ENCODE results near the gene RCN2.

RCN2 gene

GRCh38 chr15:76928201-76928600 is 3.3 kb upstream of the RCN2 start:
- no peak for TF ChIP-seq FOXP2 (optimal IDR thresholded peaks at IDR 0.05; ENCODE audit: control extremely low read depth, extremely low read length, insufficient read depth)
- TF ChIP-seq EZH2 (IDR thresholded peaks at IDR 0.05), result no peak
- TF ChIP-seq POLR2AphosphoS5 (IDR thresholded peaks at IDR 0.05; ENCODE audit: borderline replicate concordance, low read depth, low read length), result no peak

DNA sequence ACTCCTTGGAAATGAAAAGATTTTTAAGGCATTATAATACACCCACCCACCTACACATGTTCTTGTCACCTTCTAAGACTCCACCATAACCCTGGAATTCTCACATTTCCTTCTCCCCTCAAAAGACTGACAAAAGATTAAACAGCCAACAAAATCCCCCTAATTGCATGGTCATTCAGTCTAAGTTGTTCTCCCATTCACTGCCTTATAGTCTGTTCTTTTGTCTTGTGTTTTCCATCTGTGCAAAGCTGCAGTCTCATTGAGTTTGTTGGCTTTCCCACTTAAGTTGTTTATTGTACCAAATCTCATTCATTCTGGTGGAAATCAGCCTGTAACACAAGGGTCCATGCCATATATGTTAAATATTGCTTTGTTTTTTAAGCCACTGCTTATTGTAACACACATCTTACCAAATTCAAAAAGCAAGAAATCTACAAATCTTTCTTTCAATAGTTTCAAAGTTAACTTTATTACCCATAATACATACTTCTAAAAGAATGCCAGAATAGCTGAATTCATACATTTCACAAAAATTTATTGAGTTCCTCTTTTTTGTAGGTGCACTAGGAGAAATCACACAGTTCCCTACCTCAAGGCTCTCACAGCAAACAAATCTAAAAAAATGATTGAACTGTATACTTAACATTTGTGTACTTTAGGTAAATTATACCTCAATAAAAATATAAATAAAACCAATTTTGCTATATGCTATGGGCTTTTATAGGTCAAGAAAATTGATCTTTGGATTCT is 2.4 kb upstream of the RCN2 start:
- Histone ChIP-seq H3K27ac (no peak overlapping the region), H3K4me3 (no peak overlapping the region), H3K9ac (ENCODE audit: insufficient read length) (no peak overlapping the region), H3K9me3 (ENCODE audit: low read depth, low read length) (no peaks in the 10 kb centered on the region), H3K36me3 (ENCODE audit: insufficient read depth, low read length) (peaks cover 13% of the 10 kb centered on the region)
- DNase-seq (ENCODE audit: low read depth, low spot score), result no peak
- TF ChIP-seq EZH2 (IDR thresholded peaks at IDR 0.05) (no peak), POLR2AphosphoS5 (IDR thresholded peaks at IDR 0.05; ENCODE audit: borderline replicate concordance, low read depth, low read length) (no peak), FOXP2 (optimal IDR thresholded peaks at IDR 0.05; ENCODE audit: control extremely low read depth, extremely low read length, insufficient read depth) (no peak)

More at GRCh38 chr15:76928201-76928600, 3.3 kb upstream of the RCN2 start:
- no peak overlapping the region for H3K27ac ChIP-seq
- peaks cover 3% of the 10 kb centered on the region for H3K36me3 ChIP-seq (ENCODE audit: insufficient read depth, low read length)
- DNase-seq (ENCODE audit: low read depth, low spot score), result no peak
- no peaks in the 10 kb centered on the region for H3K9me3 ChIP-seq (ENCODE audit: low read depth, low read length)
- H3K4me3 ChIP-seq, result no peak overlapping the region
- no peak overlapping the region for H3K9ac ChIP-seq (ENCODE audit: insufficient read length)

DNA sequence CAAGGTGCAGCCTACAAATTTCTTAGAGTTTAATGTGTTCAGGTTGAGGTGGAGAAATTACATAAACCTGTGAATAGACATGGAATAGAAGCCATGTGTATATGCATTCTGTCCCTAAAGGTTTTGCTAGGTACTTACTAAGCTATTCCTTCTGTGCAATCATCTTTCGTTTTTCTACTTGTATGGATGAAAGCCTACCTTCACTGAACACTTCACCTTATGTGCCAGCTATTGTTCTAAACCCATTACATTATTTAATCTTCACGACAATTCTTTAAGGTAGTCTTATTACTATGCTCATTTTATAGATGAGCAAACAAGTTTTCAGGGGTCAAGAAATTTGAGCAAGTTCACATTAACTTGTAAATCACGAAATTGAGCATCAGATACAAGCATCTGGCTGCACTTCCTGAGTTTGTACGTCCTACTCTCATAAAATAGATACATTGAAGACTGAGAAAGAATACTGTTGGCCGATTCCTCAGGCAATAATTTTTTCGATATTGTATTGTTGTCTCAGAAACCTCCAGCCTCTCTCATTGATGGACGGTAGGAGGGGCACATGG is 635 bp upstream of the RCN2 start:
- no peak for DNase-seq (ENCODE audit: low read depth, low spot score)
- TF ChIP-seq FOXP2 (optimal IDR thresholded peaks at IDR 0.05; ENCODE audit: control extremely low read depth, extremely low read length, insufficient read depth) (no peak), EZH2 (IDR thresholded peaks at IDR 0.05) (no peak), POLR2AphosphoS5 (IDR thresholded peaks at IDR 0.05; ENCODE audit: borderline replicate concordance, low read depth, low read length) (no peak)
- Histone ChIP-seq H3K36me3 (ENCODE audit: insufficient read depth, low read length) (peaks cover 26% of the 10 kb centered on the region), H3K27ac (no peak overlapping the region), H3K4me3 (peak overlapping the region; percentile 89), H3K9ac (ENCODE audit: insufficient read length) (peak overlapping the region; percentile 62), H3K9me3 (ENCODE audit: low read depth, low read length) (no peaks in the 10 kb centered on the region)

- no peaks in the 10 kb centered on the region for H3K9me3 ChIP-seq (ENCODE audit: low read depth, low read length)
- no peak for DNase-seq (ENCODE audit: low read depth, low spot score)
- H3K9ac ChIP-seq (ENCODE audit: insufficient read length), result peak overlapping the region; percentile 84
- H3K36me3 ChIP-seq (ENCODE audit: insufficient read depth, low read length), result peaks cover 37% of the 10 kb centered on the region
- no peak overlapping the region for H3K27ac ChIP-seq
- no peak for TF ChIP-seq POLR2AphosphoS5 (IDR thresholded peaks at IDR 0.05; ENCODE audit: borderline replicate concordance, low read depth, low read length)
- TF ChIP-seq EZH2 (IDR thresholded peaks at IDR 0.05), result no peak
- TF ChIP-seq FOXP2 (optimal IDR thresholded peaks at IDR 0.05; ENCODE audit: control extremely low read depth, extremely low read length, insufficient read depth), result no peak
- H3K4me3 ChIP-seq, result peak overlapping the region; percentile 89
These were observed 802 bp downstream of the RCN2 start for GRCh38 chr15:76932135-76932966.

DNA sequence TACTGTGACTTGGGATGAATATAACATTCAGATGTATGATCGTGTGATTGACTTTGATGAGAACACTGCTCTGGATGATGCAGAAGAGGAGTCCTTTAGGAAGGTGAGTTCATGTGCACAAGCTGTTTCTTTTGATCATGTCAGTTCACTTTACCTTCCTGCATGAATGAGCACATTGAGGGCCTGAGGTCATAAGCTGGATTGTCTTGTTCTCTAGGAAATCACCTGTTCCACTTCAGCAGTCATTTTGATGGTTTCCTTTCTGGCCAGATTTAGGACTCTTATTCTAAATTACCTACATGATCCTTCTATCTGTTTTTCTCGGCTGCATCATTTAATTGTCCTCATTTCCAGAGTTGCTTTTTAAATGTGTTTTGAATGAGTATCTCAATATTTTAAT is 4.1 kb downstream of the RCN2 start:
- Histone ChIP-seq H3K9me3 (ENCODE audit: low read depth, low read length) (no peaks in the 10 kb centered on the region), H3K4me3 (no peak overlapping the region), H3K27ac (no peak overlapping the region), H3K36me3 (ENCODE audit: insufficient read depth, low read length) (peaks cover 46% of the 10 kb centered on the region), H3K9ac (ENCODE audit: insufficient read length) (no peak overlapping the region)
- no peak for DNase-seq (ENCODE audit: low read depth, low spot score)
- TF ChIP-seq FOXP2 (optimal IDR thresholded peaks at IDR 0.05; ENCODE audit: control extremely low read depth, extremely low read length, insufficient read depth) (no peak), POLR2AphosphoS5 (IDR thresholded peaks at IDR 0.05; ENCODE audit: borderline replicate concordance, low read depth, low read length) (no peak)

DNA sequence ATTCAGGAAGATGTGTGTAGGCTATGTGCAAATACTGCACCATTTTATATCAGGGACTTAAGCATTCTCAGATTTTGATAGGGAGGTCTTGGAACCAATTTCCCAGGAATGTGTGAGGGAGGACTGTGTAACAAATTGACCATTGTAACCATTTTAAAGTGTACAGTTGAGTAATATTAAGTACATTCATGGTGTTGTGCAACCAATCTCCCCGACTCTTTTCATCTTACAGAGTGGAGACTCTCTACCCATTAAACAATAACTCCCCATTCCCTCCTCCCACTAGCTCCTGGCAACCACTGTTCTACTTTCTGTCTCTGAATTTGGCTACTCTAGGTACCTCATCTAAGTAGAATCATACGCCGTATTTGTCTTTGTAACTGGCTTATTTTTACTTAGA is 5.1 kb downstream of the RCN2 start:
- Histone ChIP-seq H3K27ac (no peak overlapping the region), H3K36me3 (ENCODE audit: insufficient read depth, low read length) (peaks cover 46% of the 10 kb centered on the region), H3K9ac (ENCODE audit: insufficient read length) (no peak overlapping the region), H3K4me3 (no peak overlapping the region), H3K9me3 (ENCODE audit: low read depth, low read length) (no peaks in the 10 kb centered on the region)
- DNase-seq (ENCODE audit: low read depth, low spot score), result no peak
- TF ChIP-seq EZH2 (IDR thresholded peaks at IDR 0.05), result no peak
- no peak for TF ChIP-seq FOXP2 (optimal IDR thresholded peaks at IDR 0.05; ENCODE audit: control extremely low read depth, extremely low read length, insufficient read depth)
- TF ChIP-seq POLR2AphosphoS5 (IDR thresholded peaks at IDR 0.05; ENCODE audit: borderline replicate concordance, low read depth, low read length), result no peak

GRCh38 chr15:76938752-76939151 is 7.2 kb downstream of the RCN2 start:
- no peak for DNase-seq (ENCODE audit: low read depth, low spot score)
- H3K27ac ChIP-seq, result no peak overlapping the region
- TF ChIP-seq POLR2AphosphoS5 (IDR thresholded peaks at IDR 0.05; ENCODE audit: borderline replicate concordance, low read depth, low read length) (no peak), EZH2 (IDR thresholded peaks at IDR 0.05) (no peak), FOXP2 (optimal IDR thresholded peaks at IDR 0.05; ENCODE audit: control extremely low read depth, extremely low read length, insufficient read depth) (no peak)
- peaks cover 45% of the 10 kb centered on the region for H3K36me3 ChIP-seq (ENCODE audit: insufficient read depth, low read length)
- no peak overlapping the region for H3K9ac ChIP-seq (ENCODE audit: insufficient read length)
- no peaks in the 10 kb centered on the region for H3K9me3 ChIP-seq (ENCODE audit: low read depth, low read length)
- no peak overlapping the region for H3K4me3 ChIP-seq

DNA sequence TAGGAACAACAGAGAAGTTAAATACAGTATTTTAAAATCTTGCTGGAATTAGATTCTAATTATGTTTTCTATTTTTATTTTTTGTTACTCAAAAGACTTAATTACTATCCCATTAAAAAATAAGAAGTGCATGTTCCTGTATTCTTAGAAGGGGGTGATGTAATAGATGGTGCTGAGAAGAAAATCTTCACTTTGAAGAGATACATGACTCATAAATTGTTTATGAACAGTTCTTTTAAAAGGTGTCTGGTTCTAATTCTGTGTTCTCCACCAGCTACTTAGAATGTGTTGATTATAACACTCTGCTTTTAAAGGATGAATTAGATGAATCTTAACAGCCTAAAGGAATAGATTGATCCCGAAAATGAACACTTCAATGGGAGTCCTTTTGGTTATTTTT is 8.2 kb downstream of the RCN2 start:
- H3K36me3 ChIP-seq (ENCODE audit: insufficient read depth, low read length), result peaks cover 46% of the 10 kb centered on the region
- no peak overlapping the region for H3K4me3 ChIP-seq
- DNase-seq (ENCODE audit: low read depth, low spot score), result no peak
- TF ChIP-seq POLR2AphosphoS5 (IDR thresholded peaks at IDR 0.05; ENCODE audit: borderline replicate concordance, low read depth, low read length) (no peak), EZH2 (IDR thresholded peaks at IDR 0.05) (no peak), FOXP2 (optimal IDR thresholded peaks at IDR 0.05; ENCODE audit: control extremely low read depth, extremely low read length, insufficient read depth) (no peak)
- H3K9me3 ChIP-seq (ENCODE audit: low read depth, low read length), result no peaks in the 10 kb centered on the region
- H3K9ac ChIP-seq (ENCODE audit: insufficient read length), result peak overlapping the region; percentile 46
- peak overlapping the region; percentile 71 for H3K27ac ChIP-seq
